ENCODE measurements around the gene MRPL20.
"Not testable (repeated sequence)": the region's sequence is repeated elsewhere in the genome, so short reads cannot be mapped to it uniquely, and the experiment has no call there.

The MRPL20 gene

DNA sequence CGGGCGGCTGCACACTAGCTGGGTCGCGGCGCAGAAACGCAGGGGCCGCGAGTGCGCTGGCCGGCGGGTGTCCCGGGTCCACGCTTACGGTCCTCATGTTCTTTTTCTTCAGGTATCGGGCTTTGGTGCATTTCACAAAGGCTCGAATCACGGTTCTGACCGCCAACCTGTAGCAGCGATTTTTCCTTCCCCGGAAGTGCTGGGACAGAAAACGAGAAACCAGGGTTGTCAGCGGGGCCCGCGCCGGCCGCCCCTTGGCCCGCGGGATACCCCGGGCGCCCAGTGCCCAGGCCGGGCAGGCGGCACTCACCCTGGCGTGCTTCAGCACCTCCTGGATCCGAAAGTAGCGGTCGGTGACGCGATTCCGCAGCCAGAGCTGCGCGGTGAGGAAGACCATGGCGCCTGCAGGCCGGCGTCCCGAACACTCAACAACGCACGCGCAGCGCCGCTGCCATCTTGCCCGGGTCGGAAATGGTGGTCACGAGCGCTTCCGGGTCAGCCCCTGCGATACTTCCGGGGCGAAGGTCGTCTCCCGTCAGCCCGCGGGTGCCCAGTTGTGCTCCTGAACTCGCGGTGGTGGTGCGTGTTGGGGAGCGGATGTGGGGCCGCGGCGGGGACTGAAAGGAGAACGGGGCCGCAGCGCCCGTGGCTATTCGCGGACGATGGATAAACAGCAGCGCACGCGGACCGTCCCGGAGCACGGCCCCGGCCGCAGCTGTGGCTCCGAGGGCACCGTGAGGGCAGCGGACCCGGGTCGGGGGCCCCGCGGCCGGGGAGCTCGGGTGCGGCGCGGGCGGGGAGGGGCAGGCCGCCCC, at the start of gene MRPL20:
MRPL20 (minus strand) TSS at position 473 of the 815 bp plus-strand sequence; CDS start at position 397, 76 bp downstream.
- peak; percentile 90 to 93 for DNase-seq (ENCODE audit: extremely low read depth in 1 of 2, low read depth in 1 of 2)

DNA sequence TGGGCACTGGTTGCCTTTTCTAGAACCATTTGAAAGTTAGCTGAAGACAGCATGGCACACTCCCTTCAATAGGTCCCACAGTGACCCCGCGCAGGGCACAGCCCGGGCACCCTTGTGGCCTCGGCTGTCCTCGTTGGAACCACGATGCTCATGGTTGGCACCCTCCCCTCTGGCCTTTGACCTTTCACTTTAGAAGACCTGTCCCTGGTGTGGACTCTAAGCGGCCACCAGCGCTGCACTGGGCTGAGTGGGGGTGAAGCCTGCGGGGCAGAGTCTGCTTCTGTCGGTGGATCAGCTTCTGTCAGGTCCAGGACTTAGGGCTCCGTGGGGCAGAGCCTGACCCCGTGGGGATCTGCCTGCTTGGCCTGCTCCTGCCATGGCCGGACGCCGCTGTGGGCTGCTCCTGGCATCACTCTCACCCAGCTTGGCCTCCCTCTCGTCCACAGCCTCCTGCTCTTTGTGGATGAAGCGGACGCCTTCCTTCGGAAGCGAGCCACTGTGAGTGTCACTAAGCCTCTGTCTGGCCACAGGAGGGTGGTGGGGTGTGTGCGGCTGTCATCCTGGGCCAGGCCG, 49.7 kb upstream of the MRPL20 start:
- DNase-seq (ENCODE audit: extremely low read depth in 1 of 2, low read depth in 1 of 2): not testable (repeated sequence)

GRCh38 chr1:1455934-1456333, 48.8 kb upstream of the MRPL20 start:
- not testable (repeated sequence) for DNase-seq (ENCODE audit: extremely low read depth in 1 of 2, low read depth in 1 of 2)

GRCh38 chr1:1455366-1455884, 48.3 kb upstream of the MRPL20 start:
- DNase-seq (ENCODE audit: extremely low read depth in 1 of 2, low read depth in 1 of 2): no peak

DNA sequence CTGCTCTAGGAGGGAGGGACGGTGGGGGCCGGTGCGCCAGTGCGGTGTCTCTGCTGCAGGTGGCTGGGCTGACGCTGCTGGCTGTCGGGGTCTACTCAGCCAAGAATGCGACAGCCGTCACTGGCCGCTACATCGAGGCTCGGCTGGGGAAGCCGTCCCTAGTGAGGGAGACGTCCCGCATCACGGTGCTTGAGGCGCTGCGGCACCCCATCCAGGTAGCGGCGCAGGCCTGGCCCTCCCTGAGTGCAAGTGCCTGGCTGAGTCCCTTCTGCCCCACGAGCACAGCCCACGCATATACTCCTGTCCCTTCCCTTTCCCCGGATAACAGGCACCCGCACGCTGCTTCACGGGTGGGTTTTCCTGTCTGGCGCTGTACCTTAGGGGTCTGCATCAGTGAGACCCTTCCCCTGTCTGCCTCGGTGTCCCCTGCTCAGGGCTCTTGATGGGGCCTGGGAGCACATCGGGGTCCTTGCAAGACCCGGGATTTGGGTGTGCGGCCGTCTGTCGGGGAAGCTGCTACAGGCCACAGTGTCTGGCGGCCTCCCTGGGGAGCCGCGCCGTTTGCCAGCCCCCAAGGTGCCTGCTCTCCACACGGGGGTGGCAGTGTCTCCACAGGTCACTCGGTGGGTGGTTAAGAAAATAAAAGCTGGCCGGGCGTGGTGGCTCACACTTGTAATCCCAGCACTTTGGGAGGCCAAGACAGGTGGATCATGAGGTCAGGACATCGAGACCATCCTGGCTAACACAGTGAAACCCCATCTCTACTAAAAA, 47.4 kb upstream of the MRPL20 start:
- not testable (repeated sequence) for DNase-seq (ENCODE audit: extremely low read depth in 1 of 2, low read depth in 1 of 2)

DNA sequence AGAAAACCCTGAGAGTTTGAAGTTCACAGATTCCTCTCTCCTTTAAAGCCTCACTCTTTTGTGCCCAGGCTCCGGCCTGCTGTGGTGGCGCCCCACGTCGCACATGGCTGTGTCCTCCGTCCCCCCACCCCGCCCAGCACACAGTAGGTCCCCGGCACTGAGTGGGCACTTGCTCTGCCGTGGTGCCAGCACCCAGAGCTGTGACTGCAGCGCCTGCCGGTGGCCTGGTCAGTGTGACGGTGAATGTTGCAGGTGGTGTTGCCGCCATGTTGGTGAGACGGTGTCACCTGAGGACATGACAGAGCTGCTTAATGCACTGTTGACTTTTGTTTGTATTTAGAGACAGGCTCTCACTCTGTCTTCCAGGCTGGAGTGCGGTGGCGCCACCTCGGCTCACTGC, 45.8 kb upstream of the MRPL20 start:
- no peak for DNase-seq (ENCODE audit: extremely low read depth in 1 of 2, low read depth in 1 of 2)

- not testable (repeated sequence) for DNase-seq (ENCODE audit: extremely low read depth in 1 of 2, low read depth in 1 of 2)
Observed at GRCh38 chr1:1452365-1452739, 45.3 kb upstream of the MRPL20 start.

- DNase-seq (ENCODE audit: extremely low read depth in 1 of 2, low read depth in 1 of 2): no peak
Observed at GRCh38 chr1:1451696-1452364, 44.7 kb upstream of the MRPL20 start.

GRCh38 chr1:1450616-1451015, 43.5 kb upstream of the MRPL20 start:
- DNase-seq (ENCODE audit: extremely low read depth in 1 of 2, low read depth in 1 of 2): not testable (repeated sequence)

DNA sequence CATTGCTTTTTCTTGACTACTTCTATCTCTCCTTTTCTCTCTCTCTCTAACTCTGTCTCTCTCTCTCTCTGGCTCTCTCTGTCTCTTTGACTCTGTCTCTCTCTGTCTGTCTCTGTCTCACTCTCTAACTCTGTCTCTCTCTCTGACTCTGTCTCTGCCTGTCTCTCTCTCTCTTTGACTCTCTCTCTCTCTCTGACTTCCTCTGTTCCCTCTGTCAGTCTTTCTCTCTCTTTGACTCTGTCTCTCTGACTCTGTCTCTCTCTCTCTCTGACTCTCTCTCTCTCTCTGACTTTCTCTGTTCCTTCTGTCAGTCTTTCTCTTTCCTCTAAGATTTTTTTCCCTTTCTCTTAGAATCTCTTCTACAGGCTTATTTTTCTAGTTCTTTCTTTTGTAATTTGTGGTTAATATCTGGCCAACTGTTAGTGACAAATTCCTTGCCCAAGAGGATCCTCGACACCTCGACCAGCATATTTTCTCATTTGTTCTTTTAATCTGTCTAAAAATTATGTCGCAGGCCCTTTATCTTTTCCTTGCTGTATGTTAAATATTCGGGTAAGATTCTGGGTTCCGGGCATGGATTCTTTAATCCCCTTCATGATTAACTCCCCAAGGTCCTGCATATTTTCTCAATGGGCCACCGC, 42.1 kb upstream of the MRPL20 start, which contains the start of gene ATAD3C:
ATAD3C (plus strand) TSS at position 591 of the 641 bp plus-strand sequence. CDS start 995 bp downstream, outside the sequence.
- DNase-seq (ENCODE audit: extremely low read depth in 1 of 2, low read depth in 1 of 2): no peak

DNA sequence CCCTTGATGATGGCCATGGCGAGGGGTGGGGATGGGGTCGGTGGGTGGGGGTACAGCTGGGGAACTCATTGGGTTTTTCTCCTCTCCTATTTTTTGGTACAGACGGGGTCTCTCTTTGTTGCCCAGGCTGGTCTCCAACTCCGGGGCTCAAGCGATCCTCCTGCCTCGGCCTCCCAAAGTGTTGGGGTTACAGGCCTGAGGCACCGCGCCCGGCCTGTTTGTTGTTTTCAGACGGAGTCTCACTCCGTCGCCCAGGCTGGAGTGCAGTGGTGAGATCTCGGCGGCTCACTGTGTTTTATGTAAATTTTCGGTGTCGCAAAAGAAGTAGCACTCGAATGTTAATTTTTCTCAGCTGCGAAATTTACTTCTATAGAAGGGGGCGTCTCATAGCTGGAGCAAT, 39.5 kb upstream of the MRPL20 start:
- not testable (repeated sequence) for DNase-seq (ENCODE audit: extremely low read depth in 1 of 2, low read depth in 1 of 2)

- DNase-seq (ENCODE audit: extremely low read depth in 1 of 2, low read depth in 1 of 2): no peak
Observed at GRCh38 chr1:1442069-1442770, 35.1 kb upstream of the MRPL20 start.

DNA sequence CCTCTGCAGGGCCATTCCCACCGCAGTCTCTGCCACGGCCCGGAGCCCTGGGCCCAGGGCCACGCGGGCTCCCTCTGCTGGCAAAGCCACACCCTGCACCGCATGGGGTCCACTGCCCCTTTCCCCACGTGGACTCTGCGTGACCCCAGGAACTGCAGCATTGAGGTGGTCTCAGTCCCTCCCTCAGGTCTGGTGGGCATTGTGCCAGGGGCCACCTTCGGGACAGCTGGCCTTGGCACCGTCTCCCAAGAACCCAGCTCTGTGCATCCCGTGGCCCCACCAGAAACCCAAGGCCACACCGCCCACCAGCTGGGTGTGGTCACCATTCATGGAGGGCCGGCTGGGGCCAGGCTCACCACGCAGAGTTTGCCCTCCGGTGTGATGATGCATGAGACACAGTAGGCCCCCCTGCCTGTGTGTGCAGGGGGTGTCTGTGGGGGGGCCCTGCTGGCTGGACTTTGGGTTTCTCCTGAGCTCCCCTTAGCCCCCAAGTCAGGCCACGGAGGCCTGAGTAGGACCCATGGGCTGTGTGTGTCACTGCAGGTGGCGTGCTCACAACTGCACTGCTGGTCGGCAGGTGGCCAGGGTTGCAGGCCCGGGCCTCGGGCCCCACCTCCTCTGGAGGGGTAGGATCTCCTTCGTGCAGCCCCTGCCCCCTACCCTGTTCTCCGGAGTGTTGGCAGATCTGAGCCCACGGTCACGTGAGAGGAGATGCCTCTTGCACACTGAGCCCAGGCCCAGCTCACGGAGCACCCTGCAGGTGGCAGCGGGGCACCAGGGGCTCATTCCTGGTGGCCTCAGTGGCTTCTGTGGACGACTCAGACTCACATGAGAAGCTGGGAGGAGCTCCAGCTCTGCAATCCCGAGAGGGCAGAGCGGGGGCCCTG, 34.2 kb upstream of the MRPL20 start:
- peak in 1 of 2 donors; percentile 30 for DNase-seq (ENCODE audit: extremely low read depth in 1 of 2, low read depth in 1 of 2)

DNA sequence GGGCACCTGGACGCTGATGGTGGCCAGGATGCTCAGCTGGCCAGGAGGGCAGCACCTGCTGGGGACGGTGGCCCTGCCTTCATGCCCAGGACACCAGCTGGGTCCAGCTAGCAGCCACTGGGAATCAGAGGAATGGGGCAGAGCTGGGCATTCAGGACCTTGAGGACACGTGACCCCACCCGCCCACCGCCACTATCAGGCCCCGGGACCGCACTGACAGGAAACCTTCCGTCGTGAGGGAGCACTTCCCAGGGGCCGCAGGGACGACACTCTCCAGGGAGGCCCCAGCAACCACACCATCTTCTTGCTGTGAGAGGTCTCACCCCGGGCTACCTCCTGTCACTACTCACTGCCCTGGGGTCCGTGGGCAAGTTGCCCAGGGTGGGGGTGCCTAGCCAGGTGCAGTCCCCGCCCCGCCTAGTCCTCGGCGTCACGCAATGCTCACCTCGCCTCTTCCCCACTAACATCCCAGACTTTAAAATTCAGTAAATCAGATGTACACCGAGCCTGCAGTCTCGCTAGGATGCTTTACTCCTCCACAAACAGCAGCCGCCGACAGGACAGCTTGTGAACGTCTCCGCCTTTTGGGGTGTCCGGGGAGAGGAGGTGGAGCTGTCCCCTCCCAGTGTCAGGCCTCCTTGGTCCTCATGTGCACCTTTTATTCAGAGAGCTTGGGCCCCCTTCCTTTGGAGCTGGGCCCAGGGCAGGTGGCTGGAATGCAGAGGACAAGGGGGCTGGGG, 33.3 kb upstream of the MRPL20 start:
- no peak for DNase-seq (ENCODE audit: extremely low read depth in 1 of 2, low read depth in 1 of 2)

- no peak for DNase-seq (ENCODE audit: extremely low read depth in 1 of 2, low read depth in 1 of 2)
Observed at GRCh38 chr1:1439546-1440261, 32.6 kb upstream of the MRPL20 start.

GRCh38 chr1:1438531-1439381, 31.7 kb upstream of the MRPL20 start:
- no peak for DNase-seq (ENCODE audit: extremely low read depth in 1 of 2, low read depth in 1 of 2)

Measured in stimulated activated CD8-positive, alpha-beta memory T cell treated with anti-CD3 and anti-CD28 coated beads, Interleukin-7, amount 100 ng/mL, for 48 hours (primary cell).